Frontal cortex (tissue), 4 donors: ENCODE results near the gene LANCL2. TPM values are rescaled to one million over a fixed set of nuclear protein-coding genes. Genes with fewer than 3 reads are reported as not detected.
"Not testable (repeated sequence)": the region's sequence is repeated elsewhere in the genome, so short reads cannot be mapped to it uniquely, and the experiment has no call there.

Source experiments
- DNase-seq, 2 donors: peaks; one replicate each; pipeline ENCODE4 v3.0.0; 2012; ENCODE audit warnings: low spot score in 2 of 2
- FAIRE-seq: peaks from 2 replicates; lab custom pipeline; 2012; peaks lifted over from hg19 to GRCh38; lab: Jason Lieb, UNC
- total RNA-seq: library from RNA; depleted of rRNA; stranded (reverse); fragments of >200 nt; gene quantifications from one replicate; pipeline ENCODE4 v1.2.3, GENCODE V29; 2014
- donor health status: control.
- donor health status: control.
- donor health status: control.

Gene LANCL2
- total RNA-seq, 1 donor from 2014 or later = 35.1 TPM

DNA sequence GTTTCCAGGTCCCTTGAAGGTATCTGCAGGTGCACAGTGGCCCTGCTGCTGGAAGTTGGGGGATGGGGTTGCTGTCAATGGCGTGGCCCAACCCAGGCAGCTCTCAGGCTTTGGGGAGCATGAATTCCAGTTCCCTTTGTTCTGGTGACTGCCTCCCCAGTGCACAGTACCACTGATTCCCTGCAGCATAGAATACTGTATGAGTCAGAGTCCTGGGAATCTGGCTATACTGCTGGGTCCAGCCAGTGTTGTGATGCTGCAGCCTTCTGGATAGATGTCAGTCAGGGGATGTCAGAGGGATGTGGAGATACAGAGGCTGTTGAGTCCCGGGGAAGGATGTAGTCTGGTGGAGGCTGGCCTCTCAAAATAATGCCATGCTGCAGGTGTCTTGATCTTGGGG, 99.3 kb downstream of the LANCL2 start:
- no peak for DNase-seq
- FAIRE-seq = no peak

DNA sequence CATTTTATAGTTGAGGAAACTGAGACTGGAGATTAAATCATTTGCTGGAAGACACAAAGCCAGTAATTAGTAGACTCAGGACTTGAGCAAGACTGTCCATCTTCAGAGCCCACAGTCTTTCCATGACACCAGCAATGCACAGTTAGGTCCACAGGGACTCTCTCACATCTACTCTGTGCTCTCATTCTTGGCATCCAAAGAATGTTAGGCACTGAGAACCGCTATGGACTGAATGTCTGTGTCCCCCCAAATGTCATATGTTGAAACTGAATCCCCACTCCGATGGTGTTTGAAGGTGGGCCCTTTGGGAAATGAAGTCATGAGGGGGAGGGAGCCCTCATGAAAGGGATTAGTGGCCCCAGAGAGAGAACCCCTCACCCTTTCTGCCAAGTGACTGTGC, 100.6 kb downstream of the LANCL2 start:
- FAIRE-seq (no peak), DNase-seq (no peak)

DNA sequence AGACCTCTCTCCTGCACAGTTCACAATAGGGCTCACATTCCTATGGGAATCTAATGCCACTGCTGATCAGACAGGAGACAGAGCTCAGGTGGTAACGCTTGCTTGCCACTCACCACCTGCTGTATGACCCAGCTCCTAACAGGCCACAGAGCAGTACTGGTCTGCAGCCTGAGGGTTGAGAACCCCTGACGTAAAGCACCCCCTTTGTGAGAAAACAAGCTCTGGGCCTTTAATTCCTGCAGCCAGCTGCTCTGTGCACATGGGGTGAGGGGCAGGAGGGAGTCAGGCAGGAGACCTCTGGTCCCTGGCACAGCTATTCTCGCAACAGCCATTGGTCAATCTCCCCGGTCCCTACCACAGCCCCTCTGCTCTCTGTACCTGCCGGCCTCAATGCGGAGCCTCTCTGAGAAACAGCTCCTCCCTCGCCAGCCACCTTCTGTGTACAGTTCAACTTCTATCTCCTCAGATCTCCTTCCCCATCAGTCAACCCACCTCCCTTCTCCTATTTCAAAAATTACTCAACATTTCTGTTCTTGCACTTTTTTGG, 102.0 kb downstream of the LANCL2 start:
- DNase-seq = no peak
- FAIRE-seq = no peak

DNA sequence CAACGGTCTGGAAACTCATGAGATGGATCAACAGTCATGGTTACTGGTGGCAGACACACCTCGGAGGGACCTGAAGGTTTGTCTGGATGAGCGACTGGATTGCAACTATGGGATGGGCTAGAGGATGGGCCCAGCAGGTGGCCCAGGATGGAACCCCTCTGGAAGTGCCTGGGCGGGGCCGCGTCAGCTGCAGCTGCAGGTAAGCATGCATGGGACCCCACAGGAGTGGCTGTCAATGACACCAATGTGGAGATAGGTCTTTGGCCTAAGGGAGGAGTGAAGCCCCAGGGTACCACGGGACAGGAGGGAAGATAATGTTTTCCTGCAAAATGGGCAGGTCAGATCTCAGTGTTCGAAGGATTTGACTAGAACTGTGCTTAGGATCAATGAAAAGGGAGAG, 103.4 kb downstream of the LANCL2 start:
- DNase-seq = no peak
- FAIRE-seq = no peak

DNA sequence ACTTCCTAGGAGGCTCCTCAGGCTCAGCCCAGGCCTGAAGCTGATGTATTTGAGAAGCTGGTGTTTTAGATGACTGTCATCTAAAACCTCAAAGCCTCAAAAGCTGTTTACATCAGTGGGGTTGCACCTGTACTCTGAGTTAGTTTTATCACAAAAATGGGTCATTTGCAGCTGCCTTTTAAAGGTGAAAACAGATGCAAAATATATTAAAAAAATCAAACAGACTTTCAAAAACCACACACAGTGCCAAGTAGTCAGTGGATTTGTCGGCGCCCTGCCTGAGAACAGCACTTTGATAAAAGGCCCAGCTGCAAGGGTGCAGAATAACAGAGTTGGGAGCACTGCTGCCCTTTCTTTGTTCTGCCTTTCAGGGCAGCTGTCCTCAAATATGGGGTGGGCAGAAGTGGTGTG, 104.1 kb downstream of the LANCL2 start:
- DNase-seq = no peak

DNA sequence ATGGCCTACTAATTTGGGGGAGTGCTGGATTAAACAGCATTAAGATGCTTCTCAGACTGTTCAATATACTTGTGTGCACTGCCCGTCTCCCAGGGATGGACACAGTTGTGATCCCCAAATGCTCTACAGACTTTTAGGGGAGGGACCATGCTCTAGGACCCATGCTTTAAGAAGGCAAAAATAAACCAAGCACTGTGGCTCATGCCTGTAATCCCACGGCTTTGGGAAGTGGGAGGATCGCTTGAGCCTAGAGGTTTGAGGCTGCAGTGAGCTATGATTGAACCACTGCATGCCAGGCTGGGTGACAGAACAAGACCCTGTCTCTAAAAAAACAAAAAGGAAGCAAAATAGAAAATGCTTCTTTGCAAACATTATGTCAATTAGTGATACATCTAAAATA, 104.6 kb downstream of the LANCL2 start:
- FAIRE-seq (no peak), DNase-seq (no peak)

More for the DNA sequence above, 104.1 kb downstream of the LANCL2 start:
- no peak for FAIRE-seq

DNA sequence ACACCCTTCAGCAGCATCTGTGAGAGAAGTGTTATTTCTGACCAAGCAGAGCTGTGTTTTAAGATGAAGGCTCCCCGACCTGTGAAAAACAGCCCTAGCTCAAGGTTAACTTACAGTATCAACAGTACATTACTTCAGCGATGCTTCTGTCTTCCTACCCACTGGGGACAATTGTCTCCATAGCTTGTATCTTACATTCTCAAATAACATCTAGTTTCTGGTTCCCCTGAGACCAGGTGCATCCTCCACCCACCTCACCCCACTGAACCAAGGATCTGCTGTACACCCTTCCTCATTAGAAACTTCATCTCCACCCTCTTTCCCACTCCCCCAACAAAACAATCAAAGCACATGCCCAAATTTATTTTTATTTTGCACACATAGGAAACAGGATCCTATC, 105.1 kb downstream of the LANCL2 start:
- FAIRE-seq (no peak), DNase-seq (no peak)

DNA sequence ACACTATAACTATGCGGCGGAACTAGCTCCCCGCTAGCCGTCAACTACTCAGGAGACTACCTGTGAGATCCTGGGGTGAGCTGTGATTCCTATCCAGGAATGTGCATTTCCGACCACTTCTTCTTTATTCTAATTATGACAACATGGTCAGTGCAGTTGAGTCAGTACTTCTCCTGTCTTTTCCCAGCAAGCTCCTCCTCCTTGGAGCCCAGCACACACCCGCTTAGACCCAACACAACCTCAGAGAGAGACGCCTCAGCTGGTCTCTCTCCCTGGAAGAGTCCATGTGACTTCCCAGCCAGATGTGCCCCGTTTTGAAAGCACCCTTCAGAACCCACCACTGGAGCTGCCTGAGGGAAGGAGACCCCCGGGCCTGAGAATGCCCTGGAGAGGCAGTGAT, 106.5 kb downstream of the LANCL2 start:
- not testable (repeated sequence) for FAIRE-seq, DNase-seq

DNA sequence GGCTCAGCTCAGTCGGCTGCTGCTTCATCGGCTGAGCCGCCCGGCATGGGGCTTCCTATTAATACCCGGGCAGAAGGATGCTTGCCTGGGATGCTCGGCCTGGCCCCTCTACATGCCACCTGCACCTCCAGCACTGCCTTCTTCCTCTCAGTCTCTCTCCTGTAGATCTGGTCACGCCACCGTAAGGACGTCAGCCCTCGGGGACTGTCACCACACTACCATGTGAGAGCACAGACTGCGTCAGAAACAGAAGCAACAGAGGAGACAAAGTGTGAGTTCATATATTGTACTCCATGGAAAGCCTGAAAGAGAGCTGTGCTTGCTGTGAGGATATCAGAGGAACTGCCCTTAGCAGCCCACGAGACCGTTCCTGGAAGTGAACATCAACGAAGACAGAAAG, 107.3 kb downstream of the LANCL2 start:
- FAIRE-seq, DNase-seq: not testable (repeated sequence)

DNA sequence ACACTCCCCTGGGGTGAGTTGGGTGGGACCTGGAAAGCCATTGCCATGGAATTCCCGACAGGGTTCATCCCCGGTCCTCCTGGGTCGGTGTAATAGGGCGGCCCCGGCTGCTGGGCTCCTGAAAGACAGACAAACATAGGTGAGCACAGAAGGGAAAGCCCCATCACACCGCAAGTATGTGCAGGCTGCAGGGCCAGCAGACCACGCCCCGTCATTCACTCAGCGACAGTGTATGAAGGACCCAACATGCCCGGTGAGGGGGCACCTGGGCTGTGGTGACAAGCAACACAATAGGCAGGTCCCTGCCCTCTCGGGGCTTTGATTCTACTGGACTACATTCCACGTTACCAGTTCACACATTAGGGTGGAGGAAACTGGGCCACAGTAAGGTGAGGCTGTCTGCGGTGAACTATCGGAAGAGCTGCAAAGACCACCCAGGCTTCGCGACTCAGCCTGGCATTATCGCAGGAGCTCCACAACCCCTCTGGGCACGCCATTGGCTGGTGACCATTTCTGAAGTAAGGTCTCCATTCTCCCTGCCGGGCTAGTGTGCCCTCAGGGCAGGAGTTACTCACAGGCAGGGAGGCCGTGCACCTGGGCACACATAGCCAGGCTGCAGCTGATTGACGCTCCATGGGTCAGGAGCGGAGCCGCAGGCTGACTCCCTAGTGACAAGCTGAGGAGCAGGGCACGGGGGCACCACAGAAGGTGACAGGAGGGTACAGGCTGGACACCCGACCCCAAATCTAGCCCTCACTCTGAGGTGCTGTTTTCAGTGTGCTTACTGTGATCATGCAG, 108.0 kb downstream of the LANCL2 start:
- no peak for FAIRE-seq
- no peak for DNase-seq

DNA sequence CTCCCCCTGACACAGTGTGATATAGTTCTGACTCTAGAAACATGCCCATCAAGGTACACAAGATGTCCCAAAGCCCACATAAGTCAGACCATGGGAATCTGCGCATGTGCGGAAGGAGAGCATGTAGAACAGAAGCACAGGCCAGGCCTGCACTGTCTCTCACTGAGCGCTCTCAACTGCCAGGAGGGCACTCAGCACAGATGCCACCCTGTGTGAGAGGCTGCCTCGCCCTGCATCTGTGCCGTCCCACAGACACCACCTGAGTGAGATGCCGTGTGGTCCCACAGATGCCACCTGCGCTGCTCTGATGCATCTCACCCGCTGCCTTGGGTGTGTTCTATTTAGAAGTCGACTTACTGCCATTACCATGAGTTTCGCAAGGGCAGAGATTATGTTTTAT, 108.8 kb downstream of the LANCL2 start:
- FAIRE-seq (no peak), DNase-seq (no peak)

DNA sequence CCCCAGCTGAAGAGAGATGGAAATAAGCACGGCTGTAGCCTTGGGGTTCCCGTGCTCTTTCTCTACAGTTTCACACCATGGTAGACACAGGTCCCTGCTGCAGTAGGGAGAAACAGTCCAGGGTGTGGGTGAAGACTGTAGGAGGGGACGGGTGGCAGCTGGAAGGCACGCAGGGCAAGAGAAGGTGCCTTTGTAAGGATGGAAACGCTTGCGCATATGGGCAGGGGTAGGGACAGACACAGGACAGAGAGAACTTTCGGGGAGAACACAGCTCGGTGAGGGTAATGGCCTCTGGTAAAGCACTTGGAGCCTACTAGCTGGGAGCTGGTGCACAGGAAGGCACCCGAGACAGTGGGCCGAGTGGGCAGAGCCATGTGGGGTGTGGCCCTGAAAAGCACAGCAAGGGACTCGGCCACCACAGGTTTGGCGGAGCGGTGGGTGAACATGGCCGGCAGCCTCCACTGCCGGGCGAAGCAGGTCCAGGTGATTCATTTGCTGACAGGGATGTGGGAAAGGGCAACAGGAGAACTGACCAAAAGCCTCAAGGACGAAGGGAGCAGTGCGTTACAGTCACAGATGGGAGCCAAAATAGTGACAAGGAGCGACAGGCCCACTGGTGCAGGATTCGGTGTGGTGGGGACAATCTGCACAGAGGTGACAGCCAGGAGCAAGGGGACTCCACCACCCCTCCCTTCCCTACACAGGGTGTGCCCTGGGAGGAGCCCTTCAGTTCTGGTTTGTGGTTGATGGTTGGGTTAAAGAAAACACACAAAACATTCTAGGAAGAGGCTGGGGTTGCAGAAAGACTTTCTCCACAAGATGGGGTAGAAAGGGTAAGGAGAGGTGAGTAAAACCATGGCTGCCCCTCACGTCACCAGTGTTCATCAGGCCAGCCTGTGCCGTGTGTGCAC, 110.1 kb downstream of the LANCL2 start:
- DNase-seq (no peak), FAIRE-seq (no peak)

DNA sequence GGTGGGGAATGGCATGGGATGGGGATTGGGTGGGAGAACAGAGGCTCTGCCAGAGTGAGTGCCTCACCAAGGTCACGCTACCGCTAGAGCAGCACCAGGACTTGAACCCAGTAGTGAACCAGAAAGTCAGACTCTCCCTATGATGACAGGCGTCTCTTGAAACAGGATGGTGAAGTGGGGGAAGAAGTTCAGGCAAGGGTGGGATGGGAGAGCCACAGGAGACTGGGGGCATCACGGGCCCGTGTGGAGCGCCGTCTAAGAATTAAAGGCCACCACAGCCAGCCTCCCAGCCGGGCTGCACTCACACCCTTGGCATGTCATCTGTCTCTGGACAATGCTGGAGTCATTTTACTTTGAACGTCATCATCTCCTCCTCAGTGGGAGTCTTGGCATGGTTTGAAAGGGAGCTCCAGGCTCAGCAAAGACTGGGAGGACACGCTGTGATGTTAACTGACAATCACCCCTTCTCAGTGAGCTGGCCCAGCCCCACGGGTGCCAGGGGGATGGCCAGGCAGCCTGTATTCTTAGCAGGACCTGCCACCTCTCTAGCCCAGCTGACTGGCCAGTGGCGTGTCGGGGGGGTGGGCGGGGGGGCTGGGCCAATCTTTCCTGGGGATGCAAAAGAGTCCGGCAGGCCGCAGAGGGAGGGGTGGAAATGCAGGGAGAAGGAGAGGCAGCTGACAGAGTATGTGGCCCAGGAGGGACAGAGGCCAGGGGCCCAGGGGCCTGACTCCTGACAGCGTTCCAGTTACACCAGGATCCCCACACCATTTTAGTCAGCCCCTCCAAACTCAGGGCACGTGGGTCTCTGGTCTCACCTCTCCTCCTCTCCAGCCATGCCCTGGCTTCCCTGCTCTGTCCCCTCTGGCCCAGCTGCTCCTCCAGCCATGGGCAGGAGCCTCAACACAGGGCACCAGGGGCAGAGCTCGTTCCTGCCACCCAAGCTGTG, 111.0 kb downstream of the LANCL2 start:
- FAIRE-seq = no peak

DNA sequence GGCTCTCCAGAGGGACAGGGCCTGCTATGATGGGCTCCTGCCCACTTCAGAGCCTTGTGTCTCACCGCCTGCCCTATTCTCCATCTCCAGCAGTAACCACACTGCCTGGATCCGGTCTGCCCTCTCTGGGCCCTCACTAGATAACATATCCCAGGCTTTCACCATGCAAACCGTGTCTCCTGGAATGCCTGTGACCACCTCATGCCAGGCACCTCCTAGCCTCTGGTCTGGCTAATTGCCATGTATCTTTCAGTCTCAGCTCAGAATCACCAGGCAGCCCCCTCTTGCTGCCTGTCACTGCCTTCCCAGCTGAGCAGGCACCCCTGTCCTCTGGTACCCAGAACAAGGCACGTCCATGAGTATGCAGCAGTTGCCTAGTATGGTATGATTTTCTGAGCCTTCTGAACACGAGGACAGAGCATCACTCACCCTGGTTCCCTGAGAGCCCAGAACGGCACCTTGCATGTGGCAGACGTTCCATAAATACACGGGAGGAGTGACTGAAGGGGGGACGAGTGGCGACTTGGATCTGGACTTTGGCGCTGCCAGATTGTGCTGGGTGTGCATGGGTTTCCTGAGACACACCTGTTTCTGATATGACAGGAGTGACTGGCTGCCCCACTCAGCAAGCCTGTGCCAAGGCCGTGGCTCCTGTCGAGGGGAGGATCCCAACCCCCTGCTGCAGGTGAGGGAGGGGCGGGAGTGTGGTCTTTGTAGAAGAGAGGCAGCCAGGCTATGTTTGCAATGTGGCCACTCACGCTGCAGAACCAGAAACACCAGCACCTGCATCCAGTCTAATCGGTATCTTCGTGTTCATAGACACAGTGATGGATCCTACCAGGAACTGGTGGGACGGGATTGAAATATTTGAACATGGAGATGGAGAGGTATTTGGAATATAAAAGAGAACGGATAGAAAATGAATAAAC, 112.0 kb downstream of the LANCL2 start:
- FAIRE-seq = no peak
- DNase-seq = no peak

More for the DNA sequence above, 111.0 kb downstream of the LANCL2 start:
- peak; percentile 22 to 56 for DNase-seq

DNA sequence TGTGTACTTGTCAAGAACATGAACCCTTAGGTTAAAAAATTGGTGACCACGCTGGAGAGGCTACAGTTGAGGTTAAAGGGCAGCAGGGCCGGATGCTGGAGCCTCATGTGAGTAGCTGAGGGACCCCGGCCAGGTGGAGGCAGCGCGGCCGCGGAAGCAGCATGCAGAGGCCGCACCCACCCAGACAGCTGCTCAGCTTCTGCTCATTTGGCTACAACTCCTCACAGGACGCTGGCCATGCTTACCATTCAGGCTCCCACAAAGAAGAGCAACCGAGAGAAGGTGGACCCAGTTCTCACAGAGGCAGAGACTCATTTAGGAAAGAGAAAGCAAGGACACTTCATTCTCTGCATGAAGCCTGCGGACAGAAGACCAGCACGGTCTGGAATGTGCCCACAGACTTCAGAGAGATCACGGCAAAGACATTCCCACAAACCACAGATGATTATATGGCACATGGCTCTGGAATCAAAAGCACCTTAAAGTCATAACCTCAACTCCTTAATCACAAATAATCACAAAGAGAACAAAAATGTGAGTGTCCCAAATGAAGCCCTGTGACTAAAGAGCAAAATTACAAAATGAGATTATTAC, 112.7 kb downstream of the LANCL2 start:
- FAIRE-seq = no peak
- no peak for DNase-seq

DNA sequence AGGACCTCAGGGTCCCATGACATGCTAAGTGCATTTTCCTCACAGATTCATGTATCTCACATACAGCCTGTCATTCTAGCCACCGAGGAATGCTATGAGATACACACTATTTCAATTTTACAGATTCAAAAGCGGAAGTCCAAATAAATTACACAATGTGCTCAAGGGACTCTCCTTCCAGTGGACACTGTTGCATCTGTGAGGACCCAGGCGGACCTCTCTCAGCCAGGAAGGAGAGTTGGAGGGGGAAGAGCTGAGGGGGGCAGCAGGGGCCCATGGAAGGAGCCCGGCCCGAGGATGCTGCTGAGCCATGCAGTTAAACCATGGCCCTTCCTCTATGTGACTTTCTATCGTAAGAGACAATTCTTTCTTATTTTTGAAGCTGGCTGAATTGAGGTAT, 113.6 kb downstream of the LANCL2 start:
- DNase-seq = no peak
- no peak for FAIRE-seq

DNA sequence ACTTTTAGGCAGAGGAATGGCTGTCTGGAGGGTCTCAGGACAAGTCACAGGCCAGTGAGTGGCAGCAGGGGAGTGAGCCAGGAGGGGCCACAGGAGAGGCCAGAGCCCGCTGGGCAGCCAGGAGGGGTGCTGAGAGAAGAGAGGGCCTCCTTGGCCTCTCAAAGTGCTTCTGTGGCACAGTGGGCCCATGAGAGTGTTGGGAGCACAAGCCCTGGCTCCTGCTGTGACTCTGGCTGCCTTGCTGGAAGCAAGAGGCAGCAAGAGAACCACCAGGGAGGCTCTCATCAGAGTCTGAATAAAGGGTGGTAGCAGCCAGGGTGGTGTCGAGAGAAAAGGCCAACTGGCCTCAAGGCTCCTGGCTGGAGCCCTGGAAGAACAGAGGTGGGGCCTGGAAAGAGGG, 116.0 kb downstream of the LANCL2 start:
- DNase-seq (no peak), FAIRE-seq (no peak)

DNA sequence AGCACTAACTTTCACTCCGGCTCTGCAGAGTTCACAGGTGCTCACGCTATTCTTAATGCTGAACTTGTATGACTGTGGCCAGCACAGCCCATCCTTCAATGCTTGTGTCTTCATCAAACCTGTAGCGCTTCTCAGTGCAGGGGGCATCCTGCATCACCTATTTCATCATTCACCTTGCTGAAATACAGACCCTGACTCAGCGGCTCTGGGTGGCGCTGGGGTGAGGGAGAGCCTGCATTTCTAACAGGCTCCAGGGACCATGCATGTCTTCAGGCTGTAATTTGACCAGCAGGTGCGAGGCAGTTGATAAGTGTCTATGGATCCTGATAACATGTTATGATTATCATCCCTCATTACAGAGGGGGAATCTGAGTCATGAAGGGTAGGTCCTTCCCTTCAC, 117.9 kb downstream of the LANCL2 start:
- FAIRE-seq (no peak), DNase-seq (no peak)
